OCI-LY3 (cell line): ENCODE data around the gene SERTAD3.

ENCODE experiments used
- H2AFZ ChIP-seq: fragments of 200-600, 300-600 bp; shearing (Covaris generic); 2 replicates; pipeline ENCODE4 v1.6.0; 2014; ENCODE audit warnings: antibody characterized with exemption, low read depth, low read length
- H3K27ac ChIP-seq: fragments of 200-600, 300-600 bp; sonication (generic); 2 replicates; pipeline ENCODE4 v1.5.1; 2014; ENCODE audit warnings: mild to moderate bottlenecking, low read length, moderate library complexity, mixed read lengths
- H3K27me3 ChIP-seq: fragments of 200-600, 300-600 bp; sonication (generic); 2 replicates; pipeline ENCODE4 v1.6.1; 2014; ENCODE audit warnings: low read depth, low read length, mixed read lengths
- H3K36me3 ChIP-seq: fragments of 200-600, 300-600 bp; sonication (generic); replicated peaks from 2 replicates; pipeline ENCODE3; 2014; ENCODE audit warnings: low read depth, low read length, mixed read lengths
- H3K4me1 ChIP-seq: fragments of 300-600, 200-600 bp; sonication (generic); 2 replicates; pipeline ENCODE4 v1.6.1; 2014; ENCODE audit warnings: low read length, mixed read lengths
- H3K4me2 ChIP-seq: fragments of 200-600, 300-600 bp; sonication (generic); 2 replicates; pipeline ENCODE4 v1.6.1; 2014; ENCODE audit warnings: low read length, mixed read lengths
- H3K4me3 ChIP-seq: fragments of 300-600, 200-600 bp; sonication (generic); 2 replicates; pipeline ENCODE4 v1.5.1; 2014; ENCODE audit warnings: antibody characterized with exemption, mild to moderate bottlenecking, low read length, moderate library complexity
- H3K79me2 ChIP-seq: fragments of 300-600, 200-600 bp; shearing (Covaris generic); 2 replicates; pipeline ENCODE4 v1.6.1; 2014; ENCODE audit warnings: mild to moderate bottlenecking, low read length, mixed read lengths
- H3K9ac ChIP-seq: fragments of 300-600, 200-600 bp; shearing (Covaris generic); 2 replicates; pipeline ENCODE4 v1.6.0; 2014; ENCODE audit warnings: mild to moderate bottlenecking, low read length, moderate library complexity
- H3K9me3 ChIP-seq: fragments of 200-600, 300-600 bp; shearing (Covaris generic); 2 replicates; pipeline ENCODE4 v1.6.1; 2014; ENCODE audit warnings: low read length, mixed read lengths; ENCODE audit not compliant: insufficient read depth
- H4K20me1 ChIP-seq: fragments of 200-600, 300-600 bp; sonication (generic); 2 replicates; pipeline ENCODE4 v1.6.1; 2016; ENCODE audit warnings: low read length, mixed read lengths; ENCODE audit not compliant: insufficient read depth
- EZH2phosphoT487 ChIP-seq: fragments of 200-600 bp; shearing (Covaris generic); IDR thresholded peaks from 2 replicates; pipeline ENCODE4 v1.6.1; 2018; ENCODE audit warnings: antibody characterized with exemption, mixed run types, low read depth
- TF ChIP-seq, protein P1 (sequence below): fragments of 200-600, 300-600 bp; sonication (generic); IDR thresholded peaks from 2 replicates; pipeline ENCODE4 v1.5.1; 2014; ENCODE audit warnings: antibody characterized with exemption, low read length, low read depth

SERTAD3 gene

GRCh38 chr19:40396886-40397567 is 47.1 kb downstream of the SERTAD3 start:
- Histone ChIP-seq H3K27ac (no peak overlapping the region), H3K27me3 (peaks cover 26% of the 10 kb centered on the region), H3K9me3 (no peaks in the 10 kb centered on the region), H3K4me1 (no peaks in the 10 kb centered on the region), H3K9ac (no peak overlapping the region), H2AFZ (no peak overlapping the region), H3K4me2 (no peak overlapping the region), H3K79me2 (no peaks in the 10 kb centered on the region), H3K4me3 (no peak overlapping the region), H3K36me3 (no peaks in the 10 kb centered on the region), H4K20me1 (no peaks in the 10 kb centered on the region)
- TF ChIP-seq EZH2phosphoT487: no peak
- TF ChIP-seq, protein P1, sequence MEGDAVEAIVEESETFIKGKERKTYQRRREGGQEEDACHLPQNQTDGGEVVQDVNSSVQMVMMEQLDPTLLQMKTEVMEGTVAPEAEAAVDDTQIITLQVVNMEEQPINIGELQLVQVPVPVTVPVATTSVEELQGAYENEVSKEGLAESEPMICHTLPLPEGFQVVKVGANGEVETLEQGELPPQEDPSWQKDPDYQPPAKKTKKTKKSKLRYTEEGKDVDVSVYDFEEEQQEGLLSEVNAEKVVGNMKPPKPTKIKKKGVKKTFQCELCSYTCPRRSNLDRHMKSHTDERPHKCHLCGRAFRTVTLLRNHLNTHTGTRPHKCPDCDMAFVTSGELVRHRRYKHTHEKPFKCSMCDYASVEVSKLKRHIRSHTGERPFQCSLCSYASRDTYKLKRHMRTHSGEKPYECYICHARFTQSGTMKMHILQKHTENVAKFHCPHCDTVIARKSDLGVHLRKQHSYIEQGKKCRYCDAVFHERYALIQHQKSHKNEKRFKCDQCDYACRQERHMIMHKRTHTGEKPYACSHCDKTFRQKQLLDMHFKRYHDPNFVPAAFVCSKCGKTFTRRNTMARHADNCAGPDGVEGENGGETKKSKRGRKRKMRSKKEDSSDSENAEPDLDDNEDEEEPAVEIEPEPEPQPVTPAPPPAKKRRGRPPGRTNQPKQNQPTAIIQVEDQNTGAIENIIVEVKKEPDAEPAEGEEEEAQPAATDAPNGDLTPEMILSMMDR: no peak

GRCh38 chr19:40395956-40396355 is 48.2 kb downstream of the SERTAD3 start:
- peaks cover 27% of the 10 kb centered on the region for H3K27me3 ChIP-seq
- H3K27ac ChIP-seq: no peak overlapping the region
- H3K4me1 ChIP-seq: no peaks in the 10 kb centered on the region
- no peak overlapping the region for H2AFZ ChIP-seq
- TF ChIP-seq, protein P1: no peak
- TF ChIP-seq EZH2phosphoT487: no peak
- no peak overlapping the region for H3K4me2 ChIP-seq
- no peaks in the 10 kb centered on the region for H3K9me3 ChIP-seq
- H3K79me2 ChIP-seq: no peaks in the 10 kb centered on the region
- H3K4me3 ChIP-seq: no peak overlapping the region
- H4K20me1 ChIP-seq: no peaks in the 10 kb centered on the region
- no peaks in the 10 kb centered on the region for H3K36me3 ChIP-seq
- no peak overlapping the region for H3K9ac ChIP-seq

GRCh38 chr19:40394816-40395210 is 49.3 kb downstream of the SERTAD3 start:
- H3K4me2 ChIP-seq: no peak overlapping the region
- no peaks in the 10 kb centered on the region for H3K9me3 ChIP-seq
- no peaks in the 10 kb centered on the region for H3K4me1 ChIP-seq
- H3K27me3 ChIP-seq: peaks cover 27% of the 10 kb centered on the region
- H3K79me2 ChIP-seq: no peaks in the 10 kb centered on the region
- TF ChIP-seq, protein P1: no peak
- no peak for TF ChIP-seq EZH2phosphoT487
- no peak overlapping the region for H3K4me3 ChIP-seq
- H3K27ac ChIP-seq: no peak overlapping the region
- no peak overlapping the region for H3K9ac ChIP-seq
- H2AFZ ChIP-seq: no peak overlapping the region
- no peaks in the 10 kb centered on the region for H3K36me3 ChIP-seq
- H4K20me1 ChIP-seq: no peaks in the 10 kb centered on the region

- no peak overlapping the region for H3K4me2 ChIP-seq
- H3K4me3 ChIP-seq: no peak overlapping the region
- H4K20me1 ChIP-seq: no peaks in the 10 kb centered on the region
- no peak overlapping the region for H3K9ac ChIP-seq
- no peak overlapping the region for H3K27ac ChIP-seq
- no peaks in the 10 kb centered on the region for H3K36me3 ChIP-seq
- H3K79me2 ChIP-seq: no peaks in the 10 kb centered on the region
- H3K27me3 ChIP-seq: peaks cover 27% of the 10 kb centered on the region
- TF ChIP-seq, protein P1: no peak
- no peak for TF ChIP-seq EZH2phosphoT487
- no peak overlapping the region for H2AFZ ChIP-seq
- no peaks in the 10 kb centered on the region for H3K4me1 ChIP-seq
- H3K9me3 ChIP-seq: no peaks in the 10 kb centered on the region
Measured at GRCh38 chr19:40393894-40394815, 50.0 kb downstream of the SERTAD3 start.
